NK-92 (cell line): ENCODE measurements around the gene AOPEP.

Experiments
- DNase-seq: peaks from one replicate; lab custom pipeline; 2025; ENCODE audit not compliant: unreplicated experiment; lab: John Stamatoyannopoulos, UW

AOPEP gene

DNA sequence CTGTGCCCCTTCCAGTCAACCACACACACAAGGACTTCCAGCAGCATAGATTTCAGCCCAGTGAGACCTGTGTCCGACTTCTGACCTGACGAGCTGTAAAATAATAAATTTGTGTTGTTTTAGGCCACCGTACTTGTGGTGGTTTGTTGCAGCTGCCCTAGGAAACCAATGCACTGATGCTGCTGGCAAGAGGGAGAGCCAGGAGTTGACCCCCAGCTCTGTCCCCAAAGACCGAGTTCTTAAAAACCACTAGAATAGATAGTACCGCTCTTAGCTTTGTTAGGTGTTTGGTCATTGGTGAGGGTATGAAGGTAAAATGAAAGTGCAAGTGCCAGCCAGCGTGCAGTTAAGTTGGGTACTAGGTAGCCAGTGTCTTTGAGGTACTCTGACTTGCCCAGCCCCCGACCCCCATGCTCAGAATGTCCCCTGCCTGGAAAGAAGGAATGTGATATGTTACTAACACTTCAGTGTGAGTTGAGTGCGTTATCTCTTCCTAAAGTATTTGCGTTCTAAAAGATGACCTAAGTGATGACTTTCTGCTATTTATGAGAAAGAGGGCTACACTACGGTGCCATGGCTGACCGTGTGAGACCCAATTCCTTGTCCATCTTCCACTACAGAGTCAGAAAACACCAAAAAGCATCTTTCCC lies 185.6 kb downstream of the AOPEP start:
- DNase-seq: no peak

DNA sequence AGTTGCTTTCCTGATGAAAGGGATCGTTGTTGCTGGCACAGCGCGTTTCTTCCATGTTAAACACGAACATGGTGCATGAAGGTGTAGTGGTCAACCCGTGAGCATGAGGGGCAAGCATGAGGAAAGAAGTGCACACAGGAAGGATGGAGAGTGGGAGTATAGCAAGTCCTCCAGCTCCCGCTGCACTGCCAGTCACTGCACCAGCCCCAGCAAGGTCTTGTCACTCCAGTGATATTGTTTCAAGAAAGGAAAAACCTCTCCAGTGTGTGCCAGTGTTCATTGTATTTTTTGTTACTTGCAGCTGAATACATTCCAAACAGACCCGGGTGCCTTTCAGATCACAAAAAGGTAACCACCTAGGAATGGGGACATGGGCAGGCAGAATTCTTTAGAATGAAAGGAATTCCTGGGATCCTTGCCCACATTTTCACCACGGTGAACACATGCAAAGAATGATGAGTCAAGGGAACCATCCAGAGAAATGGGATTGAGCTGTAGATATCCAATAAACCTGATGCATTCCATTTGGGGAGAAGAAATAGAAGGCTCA lies 186.3 kb downstream of the AOPEP start:
- no peak for DNase-seq

DNA sequence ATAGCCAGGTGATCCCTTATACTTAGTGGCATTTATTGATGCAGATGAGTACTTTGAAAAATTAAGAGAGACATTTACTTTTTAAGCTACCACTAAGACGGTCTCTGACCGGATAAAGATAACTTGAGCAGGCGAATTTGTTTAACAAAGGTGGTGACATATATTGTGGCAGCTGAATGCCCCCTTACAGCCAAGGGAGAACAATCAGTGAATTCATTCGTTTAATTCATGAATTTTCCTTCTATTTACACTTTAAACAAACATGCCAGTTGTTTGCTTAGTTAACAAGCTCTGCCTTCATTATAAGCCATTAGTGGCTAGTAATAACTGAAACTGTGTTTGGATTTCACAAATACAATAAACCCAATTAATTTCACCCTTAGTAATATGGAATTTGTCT lies 187.1 kb downstream of the AOPEP start:
- no peak for DNase-seq

DNA sequence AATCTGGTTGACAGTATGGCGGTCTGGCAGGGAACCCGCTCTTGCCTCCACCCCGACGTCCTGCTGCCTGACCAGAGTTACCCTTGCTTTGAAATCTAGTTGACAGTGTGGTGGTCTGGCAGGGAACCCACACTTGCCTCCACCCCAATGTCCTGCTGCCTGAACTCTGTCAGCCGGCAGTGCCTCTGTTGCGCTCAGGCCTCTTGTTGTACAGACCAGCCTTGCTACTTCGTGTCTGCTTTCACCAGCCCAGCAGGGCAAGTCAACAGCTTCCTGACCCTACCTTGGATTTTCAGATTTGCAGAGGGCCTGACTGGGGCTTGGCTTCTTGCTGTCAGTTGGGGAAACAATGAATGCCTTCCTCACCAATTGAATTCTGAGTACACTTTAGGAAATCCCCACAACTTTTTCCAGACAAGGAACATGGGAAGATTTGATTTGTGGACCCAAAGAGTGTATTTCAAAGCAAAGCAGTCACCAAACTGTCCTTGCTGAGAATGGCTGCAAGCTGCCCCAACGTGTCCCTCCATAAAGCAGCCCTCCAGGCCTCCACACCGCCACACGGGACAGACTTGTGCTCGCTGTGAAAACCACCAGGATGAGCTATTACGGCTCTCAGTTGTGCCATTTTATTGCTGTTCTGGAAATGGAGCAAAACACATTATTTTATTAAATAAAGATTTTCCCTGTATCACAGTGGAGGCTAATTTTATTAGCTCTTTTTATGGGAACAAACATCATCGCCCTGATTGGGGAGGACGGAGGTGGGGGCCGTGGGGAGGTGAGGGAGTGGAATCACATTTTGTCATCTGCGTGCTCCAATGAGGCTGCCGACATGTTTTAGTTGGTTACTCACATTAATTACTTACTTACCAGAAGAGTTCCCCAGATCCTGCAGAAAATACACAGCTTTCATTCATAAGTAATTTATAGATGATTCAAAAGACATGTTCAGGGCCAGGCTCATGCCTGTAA lies 189.3 kb downstream of the AOPEP start:
- DNase-seq: no peak

DNA sequence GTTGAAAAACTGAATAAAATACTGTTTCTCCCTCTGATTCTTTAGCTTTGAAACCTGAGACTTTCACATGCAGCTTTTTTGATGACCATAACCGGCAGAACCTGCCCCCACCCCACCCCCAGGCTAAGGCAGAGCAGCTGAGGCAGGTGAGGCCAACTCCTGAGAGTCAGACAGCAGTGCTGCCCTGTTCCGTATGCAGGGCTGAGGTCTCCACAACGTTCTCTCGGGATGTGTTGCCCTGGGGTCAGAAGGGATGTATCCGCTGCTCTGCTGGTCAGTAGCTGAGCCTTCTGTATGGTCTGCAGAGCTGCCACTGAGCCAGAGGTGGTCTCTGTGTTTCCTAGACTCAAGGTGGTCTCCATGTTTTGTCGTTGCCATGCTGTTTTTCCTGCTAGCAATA lies 190.5 kb downstream of the AOPEP start:
- no peak for DNase-seq

DNA sequence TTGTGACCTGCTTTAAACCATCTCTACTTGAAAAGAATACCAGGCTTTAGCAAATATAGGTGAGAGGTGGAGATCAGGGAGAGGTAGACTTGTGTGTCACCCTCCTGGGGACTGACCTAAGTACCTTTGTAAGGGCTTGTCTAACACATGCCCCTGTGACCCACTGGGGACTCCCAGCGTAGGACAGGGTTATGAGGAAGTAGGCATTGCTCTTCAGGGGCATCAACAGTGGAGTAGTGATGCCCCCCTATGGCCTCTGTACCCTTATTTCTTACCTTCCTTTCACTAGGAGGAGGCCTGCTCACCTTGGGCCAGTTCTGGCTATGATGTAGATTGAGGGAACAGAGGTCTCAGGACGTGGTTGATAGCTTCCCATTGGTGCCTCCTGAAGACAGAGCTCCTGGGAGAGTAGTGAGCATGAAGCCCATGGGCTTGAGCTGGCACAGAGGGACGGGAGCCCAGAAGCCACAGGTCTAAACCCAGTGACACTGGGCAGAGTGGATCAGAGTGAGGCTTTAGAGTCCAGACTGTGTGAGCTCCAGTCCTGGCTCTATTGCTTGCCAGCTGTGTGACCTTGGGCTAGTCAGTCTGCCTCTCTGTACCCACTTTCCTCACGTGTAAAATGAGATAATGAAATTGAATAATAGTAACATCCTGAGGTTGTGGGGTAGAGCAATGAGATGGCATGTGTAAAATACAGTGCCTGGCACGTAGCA lies 191.7 kb downstream of the AOPEP start:
- no peak for DNase-seq

DNA sequence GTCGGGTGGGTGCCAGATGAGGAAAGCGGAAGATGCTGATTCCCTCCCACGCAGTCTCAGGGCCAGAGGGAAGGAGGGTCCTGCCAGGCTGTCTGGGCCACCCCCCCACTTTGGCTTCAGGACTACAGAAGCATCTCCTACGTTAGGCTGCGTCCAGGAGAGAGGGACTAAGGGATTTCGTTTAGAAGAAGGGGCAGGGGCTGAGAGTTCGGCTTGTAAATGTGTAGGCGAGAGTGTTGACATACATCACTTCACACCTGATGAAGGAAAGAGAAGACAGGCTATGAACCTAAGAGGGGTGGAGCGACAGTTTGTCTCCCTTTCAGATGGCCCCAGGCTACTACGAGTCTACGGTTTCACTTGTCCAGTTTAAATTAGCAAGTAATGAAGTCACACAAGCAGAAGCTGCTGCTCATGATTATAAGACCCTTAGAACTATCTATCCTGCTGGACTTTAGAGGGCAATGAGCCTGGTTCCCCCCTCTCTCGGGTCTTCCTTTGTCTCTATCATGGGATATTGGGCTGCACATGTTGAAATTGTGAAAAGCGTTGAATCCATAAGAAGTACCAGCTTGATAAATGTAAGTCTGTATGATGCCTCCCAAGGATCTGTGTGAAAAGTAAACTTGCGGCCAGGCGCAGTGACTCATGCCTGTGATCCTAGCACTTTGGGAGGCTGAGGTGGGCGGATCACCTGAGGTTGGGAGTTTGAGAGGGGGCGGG lies 193.0 kb downstream of the AOPEP start:
- no peak for DNase-seq

DNA sequence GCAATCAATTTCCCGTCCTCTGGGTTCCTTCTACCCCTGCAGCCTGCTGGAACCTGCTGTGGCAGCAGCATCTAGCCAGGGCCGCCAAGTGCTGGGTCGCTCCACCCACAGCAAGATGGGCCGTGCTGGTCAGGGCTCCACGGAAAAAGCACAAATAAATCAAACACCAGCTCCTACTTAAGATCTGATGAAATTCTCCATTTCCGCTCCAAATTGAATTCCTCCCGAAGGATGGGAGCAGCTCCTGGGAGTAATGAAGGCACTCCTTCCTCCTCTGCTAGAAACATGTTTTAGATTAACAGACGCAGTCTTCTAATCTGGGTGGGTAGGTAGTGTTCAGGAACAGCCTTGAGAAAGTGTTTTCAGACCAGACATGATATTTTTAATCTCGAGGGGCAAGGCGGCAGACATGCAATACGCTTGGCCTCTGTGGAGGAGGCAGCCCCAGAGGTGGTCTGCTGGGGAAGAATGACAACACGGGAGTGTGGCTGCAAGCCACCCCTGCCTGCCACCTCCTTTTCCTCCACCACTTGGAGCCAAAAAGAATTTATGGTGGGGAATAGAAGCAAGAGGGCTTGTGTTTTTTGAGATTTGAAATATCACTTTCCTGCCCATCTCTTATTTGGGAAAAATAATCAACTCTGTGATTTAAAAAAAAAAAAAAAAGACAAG lies 194.1 kb downstream of the AOPEP start:
- DNase-seq: no peak

DNA sequence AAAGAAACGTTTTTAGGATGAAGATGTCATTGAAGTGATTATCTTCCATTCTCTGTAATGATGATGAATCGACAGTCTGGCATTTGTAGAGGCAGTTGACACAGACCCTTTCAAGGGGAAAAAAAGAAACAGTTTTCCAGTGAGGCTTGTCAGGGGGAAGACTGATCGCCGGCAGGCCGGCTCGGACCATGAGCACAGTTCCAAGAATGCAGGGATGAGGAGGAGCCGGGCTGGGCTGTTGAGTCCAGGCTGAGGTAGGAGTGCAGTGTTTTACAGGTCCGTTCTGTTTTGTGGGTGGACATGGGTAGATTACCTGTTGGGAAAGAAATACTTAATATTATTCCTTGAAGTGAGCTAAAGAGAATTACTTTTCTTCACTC lies 194.6 kb downstream of the AOPEP start:
- DNase-seq: no peak

DNA sequence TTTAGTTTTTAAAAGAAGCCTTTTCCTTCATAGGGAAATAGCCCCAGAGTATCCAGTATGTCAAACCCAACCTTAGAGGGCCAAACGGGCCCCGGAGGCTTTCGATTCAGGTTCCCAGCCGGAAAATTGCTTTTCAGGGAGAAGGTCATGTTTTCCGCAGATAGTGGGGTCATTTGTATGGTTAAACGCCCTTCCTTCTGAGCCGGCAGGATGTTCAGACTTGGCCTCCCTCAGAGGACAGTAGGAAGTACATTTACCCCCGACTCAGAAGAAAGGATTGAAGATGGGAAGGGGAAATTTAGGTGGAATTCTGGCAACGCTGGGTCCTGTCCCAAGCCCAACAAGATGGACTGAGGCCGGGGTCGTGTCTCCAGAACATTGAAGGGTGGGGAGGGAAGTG lies 195.2 kb downstream of the AOPEP start:
- DNase-seq: no peak

DNA sequence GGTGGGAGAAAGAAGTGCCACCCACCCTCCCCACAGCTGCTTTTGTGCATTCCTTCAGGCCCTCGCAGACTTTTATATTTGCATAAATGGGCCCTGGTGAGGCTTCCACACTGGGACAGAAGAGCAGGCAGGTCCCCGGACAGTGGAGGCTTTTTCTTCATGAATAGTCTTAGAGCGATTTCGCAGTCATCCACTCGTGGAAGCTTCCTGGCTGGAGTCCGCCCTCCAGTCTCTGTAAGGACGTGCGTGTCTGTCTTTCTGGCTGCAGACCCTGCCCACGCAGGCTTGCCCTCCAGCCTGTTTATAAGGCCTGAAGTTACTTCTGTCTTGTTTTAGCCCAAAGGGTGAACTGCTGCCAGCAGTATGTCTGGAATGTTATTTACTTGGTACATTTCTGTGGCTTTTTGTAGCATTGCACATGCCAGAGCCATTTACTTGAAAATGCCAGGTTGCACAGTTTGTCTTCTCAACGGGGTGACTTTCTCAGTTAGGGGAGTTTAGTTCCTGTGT lies 195.7 kb downstream of the AOPEP start:
- DNase-seq: no peak

DNA sequence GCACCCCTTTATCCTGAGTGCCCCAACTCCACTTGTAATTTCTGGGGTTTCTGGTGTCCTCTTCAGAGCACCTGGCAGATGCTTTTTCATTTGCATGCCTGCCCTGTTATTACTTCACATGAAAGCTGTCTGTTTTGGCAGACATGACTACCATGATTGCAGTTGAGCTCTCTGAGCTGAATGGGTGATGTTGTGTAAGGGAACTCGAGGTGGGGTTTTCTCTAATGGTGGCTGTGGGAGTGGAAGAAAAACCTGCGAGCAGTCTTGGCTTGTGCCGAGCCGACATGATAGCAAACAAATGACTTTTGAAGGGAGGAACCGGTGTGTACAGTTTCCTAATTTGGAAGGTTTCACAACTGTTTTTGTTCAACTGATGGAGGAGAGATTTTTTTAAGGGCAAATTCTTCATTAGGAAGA lies 196.2 kb downstream of the AOPEP start:
- no peak for DNase-seq

DNA sequence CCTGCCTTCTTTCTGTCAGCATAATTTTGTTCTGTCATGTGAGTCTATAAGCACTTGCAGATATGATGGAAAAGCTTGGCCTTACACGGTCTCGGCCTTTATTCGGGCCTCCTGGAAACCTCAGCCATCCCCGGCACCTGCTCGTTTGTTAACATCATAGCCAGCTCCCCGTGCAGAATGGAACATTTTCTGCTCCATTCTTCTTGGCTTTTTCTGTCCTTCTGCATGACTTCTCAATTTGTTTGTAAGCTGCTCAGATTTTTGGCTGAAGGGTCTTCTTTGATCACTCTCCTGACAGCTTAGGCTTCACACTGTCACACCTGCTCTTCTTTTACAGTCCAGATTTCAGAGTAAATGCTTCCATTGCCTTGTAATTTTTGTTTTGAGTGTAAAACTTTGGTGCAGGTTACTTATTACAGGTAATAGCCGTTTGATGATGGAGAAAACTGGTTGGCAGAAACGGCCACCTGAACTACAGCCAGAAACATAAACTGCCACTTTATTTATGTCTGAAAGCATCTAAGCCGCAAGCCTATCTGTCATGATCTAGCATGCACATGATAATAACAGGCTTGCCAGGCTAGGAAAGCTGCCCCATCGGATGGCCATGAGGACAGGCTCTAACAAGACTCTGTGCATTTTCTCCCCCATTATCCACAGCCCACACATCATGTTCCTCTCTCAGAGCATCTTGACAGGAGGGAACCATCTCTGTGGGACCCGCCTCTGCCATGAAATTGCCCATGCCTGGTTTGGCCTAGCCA lies 197.0 kb downstream of the AOPEP start:
- DNase-seq: no peak

DNA sequence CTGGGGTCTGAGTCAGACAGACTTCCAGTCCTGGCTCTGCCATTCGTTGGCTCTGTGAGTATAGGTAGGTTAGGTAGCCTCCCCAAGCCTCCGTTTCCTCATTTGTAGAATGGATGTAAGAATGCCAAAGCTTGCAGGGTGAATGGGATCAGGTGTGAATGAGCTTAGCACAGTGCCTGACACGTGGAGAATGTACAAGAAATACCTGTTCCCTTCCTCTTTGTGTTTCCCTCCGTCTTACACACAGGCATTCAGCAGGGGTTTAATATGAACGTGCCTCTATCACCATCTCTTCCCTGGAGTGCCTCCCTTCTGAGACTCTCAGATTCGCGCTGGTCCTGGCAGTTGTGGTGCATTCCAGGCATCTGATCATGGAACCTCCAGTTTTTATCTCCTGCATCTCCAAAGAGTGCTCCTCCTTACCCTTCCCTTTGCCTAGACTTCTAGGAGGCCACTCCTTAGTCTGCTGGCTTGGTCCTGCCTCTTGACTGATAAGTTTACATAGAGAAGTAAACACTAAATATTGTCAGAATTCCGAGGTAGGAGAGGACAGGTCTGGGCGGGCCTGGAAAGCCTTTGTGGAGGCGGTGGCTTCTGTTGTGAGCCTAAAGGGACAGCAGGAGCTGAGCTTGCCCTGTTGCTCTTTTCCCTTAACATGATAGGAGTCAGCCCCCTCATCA lies 199.4 kb downstream of the AOPEP start:
- DNase-seq: no peak

DNA sequence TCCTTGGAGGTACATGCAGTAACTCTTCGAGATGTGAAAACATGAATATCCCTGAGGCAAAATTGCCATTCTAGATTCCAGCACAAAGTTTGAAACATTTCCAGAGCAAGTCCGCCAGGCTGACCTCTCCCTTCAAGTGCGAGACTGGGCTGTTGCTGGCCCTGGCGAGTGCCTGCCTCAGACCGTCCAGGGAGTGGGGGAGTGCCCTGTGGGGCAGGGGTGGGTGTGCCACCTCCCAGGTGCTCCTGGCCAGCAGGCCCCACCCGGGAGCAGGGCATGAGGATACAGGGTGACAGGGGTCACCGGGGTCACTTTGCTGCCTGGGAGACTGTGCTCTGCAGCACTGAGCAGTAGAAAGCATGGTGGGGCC lies 199.9 kb downstream of the AOPEP start:
- no peak for DNase-seq

DNA sequence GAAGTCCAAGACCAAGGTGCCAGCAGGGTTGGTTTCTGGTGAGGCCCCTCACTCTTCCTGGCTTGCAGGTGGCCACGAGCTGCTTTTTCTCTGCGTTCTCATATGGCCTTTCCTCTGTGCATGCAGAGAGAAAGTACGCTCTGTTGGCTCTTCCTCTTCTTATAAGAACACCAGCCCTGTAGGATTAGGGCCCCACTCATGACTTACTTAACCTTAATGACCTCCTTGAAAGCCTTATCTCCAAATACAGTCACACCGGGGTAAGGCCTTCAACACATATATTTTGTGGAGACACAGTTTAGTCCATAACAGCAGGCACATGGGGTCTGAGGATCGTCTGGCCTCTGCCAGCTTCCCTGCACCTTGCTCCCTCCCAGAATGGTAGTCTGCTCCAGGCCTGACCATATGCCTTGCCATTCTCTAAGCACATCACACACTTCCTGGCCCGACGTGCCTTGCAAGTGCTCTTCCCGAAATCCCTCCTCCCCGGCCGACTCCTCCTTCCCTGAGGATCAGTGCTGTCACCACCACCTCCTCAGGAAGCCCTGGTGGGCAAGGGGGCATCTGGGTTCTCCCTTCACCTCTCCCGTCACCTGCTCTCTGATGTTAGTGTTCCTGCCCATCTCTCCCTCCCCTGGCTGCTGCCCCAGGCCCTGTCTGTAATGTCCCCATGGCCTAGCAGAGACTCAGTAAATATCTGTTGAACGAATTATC lies 200.7 kb downstream of the AOPEP start:
- no peak for DNase-seq

DNA sequence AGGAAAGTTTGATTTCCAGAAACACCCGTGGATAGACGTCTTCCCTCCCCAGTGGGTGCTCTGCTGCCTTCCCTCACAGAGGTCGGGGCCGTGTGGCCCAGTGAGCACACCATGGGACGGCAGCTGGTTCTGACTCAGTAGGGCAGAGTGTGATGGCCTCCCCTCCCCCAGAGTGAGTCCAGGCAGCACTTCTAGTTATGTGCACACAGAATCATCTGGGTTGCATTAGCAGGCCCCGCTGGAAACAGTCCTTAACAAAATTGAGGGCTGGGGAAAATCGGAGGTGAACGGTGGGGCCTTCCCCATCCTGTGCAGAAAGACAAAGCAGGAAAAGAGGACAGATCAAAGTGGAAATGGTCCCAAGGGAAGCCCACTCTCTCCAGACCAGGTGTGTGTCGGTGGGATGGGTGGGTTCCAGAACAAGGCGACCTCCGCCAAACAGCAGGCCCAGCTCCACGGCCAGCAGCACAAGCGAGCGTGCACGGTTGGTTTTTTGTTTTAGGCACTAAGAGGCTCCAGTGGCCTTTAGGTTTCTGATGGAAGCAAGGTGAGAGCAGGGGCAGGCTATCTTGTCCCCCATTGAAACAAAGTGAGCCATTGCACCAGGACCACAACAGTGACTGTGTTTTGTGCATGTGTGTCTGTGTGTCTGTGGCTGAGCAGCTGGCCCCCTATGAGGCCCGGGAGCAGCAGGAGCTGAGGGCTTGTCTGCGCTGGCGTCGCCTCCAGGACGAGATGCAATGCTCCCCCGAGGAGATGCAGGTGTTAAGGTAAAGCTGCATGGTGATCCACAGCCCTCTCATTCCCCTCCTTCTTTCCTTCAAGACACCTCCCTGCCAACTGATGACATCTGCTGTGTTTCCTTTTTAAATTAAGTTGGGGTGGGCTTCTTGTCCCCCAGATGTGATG lies 201.5 kb downstream of the AOPEP start:
- DNase-seq: no peak
